Measurements from ENCODE around the gene MAN1A1.
A peak's percentile ranks its signal among the peaks of the same experiment; 100 is the strongest.
"Not testable (repeated sequence)": the region's sequence is repeated elsewhere in the genome, so short reads cannot be mapped to it uniquely, and the experiment has no call there.

MAN1A1 gene

GRCh38 chr6:119349361-119350201, at the start of gene MAN1A1:
TSS of gene MAN1A1 (minus strand) at chr6:119349761. CDS start at chr6:119349065, 696 bp downstream.
- DNase-seq: peak; percentile 30

- DNase-seq: no peak
These were observed 45.6 kb upstream of the MAN1A1 start for GRCh38 chr6:119395192-119395591.

- DNase-seq: no peak
These were observed 40.8 kb upstream of the MAN1A1 start for GRCh38 chr6:119390247-119390793.

GRCh38 chr6:119385994-119386393, 36.4 kb upstream of the MAN1A1 start:
- no peak for DNase-seq

GRCh38 chr6:119384444-119384843, 34.9 kb upstream of the MAN1A1 start:
- no peak for DNase-seq

- DNase-seq: no peak
These were observed 30.2 kb upstream of the MAN1A1 start for GRCh38 chr6:119379809-119380208.

- not testable (repeated sequence) for DNase-seq
These were observed 27.5 kb upstream of the MAN1A1 start for GRCh38 chr6:119377043-119377442.

- DNase-seq: no peak
These were observed 20.5 kb upstream of the MAN1A1 start for GRCh38 chr6:119370080-119370479.

GRCh38 chr6:119368921-119369320, 19.4 kb upstream of the MAN1A1 start:
- DNase-seq: no peak

- no peak for DNase-seq
These were observed 11.6 kb upstream of the MAN1A1 start for GRCh38 chr6:119361209-119361608.

GRCh38 chr6:119360262-119360915, 10.8 kb upstream of the MAN1A1 start:
- DNase-seq: no peak

- DNase-seq: no peak
These were observed 6.3 kb upstream of the MAN1A1 start for GRCh38 chr6:119355890-119356289.

GRCh38 chr6:119355157-119355556, 5.6 kb upstream of the MAN1A1 start:
- DNase-seq: no peak

GRCh38 chr6:119353696-119354095, 4.1 kb upstream of the MAN1A1 start:
- no peak for DNase-seq

- DNase-seq: no peak
These were observed 2.4 kb upstream of the MAN1A1 start for GRCh38 chr6:119352001-119352400.

GRCh38 chr6:119350952-119351372, 1.4 kb upstream of the MAN1A1 start:
- DNase-seq: no peak

GRCh38 chr6:119350202-119350951, 816 bp upstream of the MAN1A1 start:
- no peak for DNase-seq

- DNase-seq: no peak
These were observed 707 bp downstream of the MAN1A1 start for GRCh38 chr6:119348748-119349360.

GRCh38 chr6:119348096-119348747, 1.3 kb downstream of the MAN1A1 start:
- DNase-seq: no peak

GRCh38 chr6:119347466-119348095, 2.0 kb downstream of the MAN1A1 start:
- no peak for DNase-seq

- no peak for DNase-seq
These were observed 2.6 kb downstream of the MAN1A1 start for GRCh38 chr6:119346936-119347335.

- DNase-seq: no peak
These were observed 3.1 kb downstream of the MAN1A1 start for GRCh38 chr6:119346450-119346849.
